WTC11 (cell line): Measurements from ENCODE around the gene SFMBT1. TPM values are rescaled to one million over a fixed set of nuclear protein-coding genes. Genes with fewer than 3 reads are reported as not detected.

ENCODE experiments used
- ATAC-seq: fragments of 200-7000 bp; cut with Tn5 transposase; 2 replicates; pipeline ENCODE4 v1.10.0; 2021; ENCODE audit warnings: mild to moderate bottlenecking, moderate library complexity
- CTCF ChIA-PET: fragments of 300-600 bp; sonication (Branson Sonifier 250); formaldehyde crosslinking; loops from one replicate; lab custom pipeline; 2021; ENCODE audit warnings: antibody characterized with exemption; lab: Charles Lee
- POLR2A ChIA-PET: fragments of 350-600 bp; sonication (Branson Sonifier 250); formaldehyde crosslinking; loops from one replicate; lab custom pipeline; 2021; ENCODE audit warnings: antibody characterized with exemption; lab: Charles Lee
- DNase-seq: peaks from one replicate; pipeline ENCODE4 v3.0.0; 2021; ENCODE audit warnings: low spot score
- H3K27ac Mint-ChIP-seq: 2 replicates; pipeline ENCODE4 v1.8.0; 2021; ENCODE audit warnings: mixed read lengths
- H3K27me3 Mint-ChIP-seq: 2 replicates; pipeline ENCODE4 v1.8.0; 2021; ENCODE audit warnings: low read depth, mild to moderate bottlenecking, moderate library complexity, mixed read lengths
- H3K36me3 Mint-ChIP-seq: 2 replicates; pipeline ENCODE4 v1.8.0; 2021; ENCODE audit warnings: mixed read lengths
- H3K4me1 Mint-ChIP-seq: 2 replicates; pipeline ENCODE4 v1.8.0; 2022; ENCODE audit warnings: mixed read lengths
- H3K4me3 Mint-ChIP-seq: 2 replicates; pipeline ENCODE4 v1.8.0; 2021; ENCODE audit warnings: mild to moderate bottlenecking, moderate library complexity, mixed read lengths
- H3K9me3 Mint-ChIP-seq: 2 replicates; pipeline ENCODE4 v1.8.0; 2021; ENCODE audit warnings: mixed read lengths
- AFF4 ChIP-seq: sonication (generic); formaldehyde crosslinking; IDR thresholded peaks from 2 replicates; pipeline ENCODE4 v1.8.1; 2023; ENCODE audit warnings: mild to moderate bottlenecking, missing genetic modification reagents, borderline replicate concordance
- ARID4B ChIP-seq: sonication (generic); formaldehyde crosslinking; IDR thresholded peaks from 2 replicates; pipeline ENCODE4 v1.8.0; 2023; ENCODE audit warnings: missing genetic modification reagents, mild to moderate bottlenecking, borderline replicate concordance
- CBFB ChIP-seq: sonication (generic); formaldehyde crosslinking; IDR thresholded peaks from 2 replicates; pipeline ENCODE4 v1.8.1; 2022; ENCODE audit warnings: mild to moderate bottlenecking, low read depth, missing genetic modification reagents
- ESRRA ChIP-seq: sonication (generic); formaldehyde crosslinking; IDR thresholded peaks from 2 replicates; pipeline ENCODE4 v1.8.1; 2022; ENCODE audit warnings: mild to moderate bottlenecking, missing genetic modification reagents, borderline replicate concordance
- FOXK1 ChIP-seq: sonication (generic); formaldehyde crosslinking; IDR thresholded peaks from 2 replicates; pipeline ENCODE4 v1.8.0; 2022; ENCODE audit warnings: mild to moderate bottlenecking, moderate library complexity, missing genetic modification reagents
- IRF1 ChIP-seq: sonication (generic); formaldehyde crosslinking; IDR thresholded peaks from 2 replicates; pipeline ENCODE4 v1.8.0; 2023; ENCODE audit warnings: missing genetic modification reagents
- JAZF1 ChIP-seq: fragments of 250-450 bp; sonication (Bioruptor Pico); IDR thresholded peaks from 2 replicates; pipeline ENCODE4 v1.9.0; 2021; ENCODE audit warnings: moderate library complexity, mild to moderate bottlenecking, inconsistent platforms
- KAT7 ChIP-seq: sonication (generic); formaldehyde crosslinking; IDR thresholded peaks from 2 replicates; pipeline ENCODE4 v1.8.1; 2023; ENCODE audit warnings: missing genetic modification reagents, mild to moderate bottlenecking, borderline replicate concordance
- NFATC4 ChIP-seq: fragments of 250-450 bp; sonication (Bioruptor Pico); IDR thresholded peaks from 2 replicates; pipeline ENCODE4 v1.9.0; 2021; ENCODE audit warnings: mild to moderate bottlenecking
- NFE2L1 ChIP-seq: sonication (generic); formaldehyde crosslinking; IDR thresholded peaks from 2 replicates; pipeline ENCODE4 v1.8.1; 2023; ENCODE audit warnings: missing genetic modification reagents
- TEAD4 ChIP-seq: sonication (generic); formaldehyde crosslinking; IDR thresholded peaks from 2 replicates; pipeline ENCODE4 v1.8.0; 2022; ENCODE audit warnings: mild to moderate bottlenecking, missing genetic modification reagents
- ZNF138 ChIP-seq: sonication (generic); formaldehyde crosslinking; conservative IDR thresholded peaks from 2 replicates; pipeline ENCODE4 v1.8.1; 2022; ENCODE audit warnings: mild to moderate bottlenecking, moderate library complexity, missing genetic modification reagents
- ZNF219 ChIP-seq: sonication (generic); formaldehyde crosslinking; IDR thresholded peaks from 2 replicates; pipeline ENCODE4 v1.8.0; 2023; ENCODE audit warnings: missing genetic modification reagents, mild to moderate bottlenecking, borderline replicate concordance
- ZNF317 ChIP-seq: sonication (generic); formaldehyde crosslinking; IDR thresholded peaks from 2 replicates; pipeline ENCODE4 v1.8.1; 2023; ENCODE audit warnings: low read depth, mild to moderate bottlenecking, moderate library complexity, missing genetic modification reagents, borderline replicate concordance
- ZNF396 ChIP-seq: fragments of 250-450 bp; sonication (Bioruptor Pico); IDR thresholded peaks from 2 replicates; pipeline ENCODE4 v1.8.0; 2021; ENCODE audit warnings: mild to moderate bottlenecking, moderate library complexity, borderline replicate concordance
- ZNF416 ChIP-seq: fragments of 250-450 bp; sonication (Bioruptor Pico); IDR thresholded peaks from 2 replicates; pipeline ENCODE4 v1.9.0; 2021; ENCODE audit warnings: mild to moderate bottlenecking, inconsistent platforms
- total RNA-seq: library from RNA; stranded (reverse); gene quantifications from 3 replicates; pipeline ENCODE4 v1.2.3, GENCODE V29; 2021
- TF ChIP-seq, protein P1 (sequence below): fragments of 250-450 bp; sonication (Bioruptor Pico); IDR thresholded peaks from 2 replicates; pipeline ENCODE4 v1.9.0; 2021; ENCODE audit warnings: moderate library complexity, mild to moderate bottlenecking, inconsistent platforms, borderline replicate concordance
- TF ChIP-seq, protein P2 (sequence below): sonication (generic); formaldehyde crosslinking; IDR thresholded peaks from 2 replicates; pipeline ENCODE4 v1.8.1; 2023; ENCODE audit warnings: mild to moderate bottlenecking, moderate library complexity, missing genetic modification reagents
- TF ChIP-seq, protein P3 (sequence below): sonication (generic); formaldehyde crosslinking; IDR thresholded peaks from 2 replicates; pipeline ENCODE4 v1.8.1; 2023; ENCODE audit warnings: mild to moderate bottlenecking, missing genetic modification reagents

The SFMBT1 gene
- total RNA-seq, 1 experiment from 2014 or later, result 20.9 TPM

DNA sequence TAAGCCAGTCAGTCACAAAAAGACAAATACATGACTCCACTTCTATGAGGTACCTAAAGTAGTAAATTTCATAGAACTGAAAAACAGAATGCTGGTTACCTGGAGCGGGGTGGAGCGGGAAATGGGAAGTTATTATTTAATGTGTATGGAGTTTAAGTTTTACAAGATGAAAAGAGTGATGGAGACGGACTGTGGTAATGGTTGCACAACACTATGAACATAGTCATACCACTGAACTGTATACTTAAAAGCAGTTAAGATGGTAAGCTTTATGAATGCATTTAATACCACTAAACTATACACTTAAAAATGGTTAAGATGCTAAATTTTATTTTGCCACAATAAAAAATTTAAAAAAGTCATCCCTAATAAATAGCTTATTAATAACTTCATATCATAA is 23.2 kb downstream of the SFMBT1 start (continued):
- TF ChIP-seq AFF4 (CRISPR knock-in tag) (no peak), JAZF1 (no peak), ZNF396 (CRISPR knock-in tag) (no peak), ZNF317 (no peak)
- TF ChIP-seq, protein P1, sequence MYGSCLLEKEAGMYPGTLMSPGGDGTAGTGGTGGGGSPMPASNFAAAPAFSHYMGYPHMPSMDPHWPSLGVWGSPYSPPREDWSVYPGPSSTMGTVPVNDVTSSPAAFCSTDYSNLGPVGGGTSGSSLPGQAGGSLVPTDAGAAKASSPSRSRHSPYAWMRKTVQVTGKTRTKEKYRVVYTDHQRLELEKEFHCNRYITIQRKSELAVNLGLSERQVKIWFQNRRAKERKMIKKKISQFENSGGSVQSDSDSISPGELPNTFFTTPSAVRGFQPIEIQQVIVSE (CRISPR knock-in tag), result no peak

GRCh38 chr3:53016236-53016635 is 29.6 kb downstream of the SFMBT1 start:
- ATAC-seq, result no peak
- peak overlapping the region; percentile 17; the same call in 1 of the 2 replicates for H3K27ac Mint-ChIP-seq
- no peaks in the 10 kb centered on the region for H3K27me3 Mint-ChIP-seq
- H3K9me3 Mint-ChIP-seq, result no peaks in the 10 kb centered on the region
- DNase-seq, result no peak
- CTCF ChIA-PET, result interaction anchor here (0.9 kb wide), 1 partner anchor 20 kb away, joined by 3 read pairs; no protein-coding TSS in a partner anchor
- POLR2A ChIA-PET, result interaction anchor here (0.6 to 0.8 kb wide), 3 partner anchors 12 to 82 kb away, joined by 3 to 5 read pairs (median 4); no protein-coding TSS in a partner anchor
- H3K4me1 Mint-ChIP-seq, result peaks cover 37% of the 10 kb centered on the region
- no peak overlapping the region for H3K4me3 Mint-ChIP-seq
- H3K36me3 Mint-ChIP-seq, result no peaks in the 10 kb centered on the region
- TF ChIP-seq ZNF416 (CRISPR knock-in tag) (no peak), KAT7 (CRISPR knock-in tag) (no peak), CBFB (CRISPR knock-in tag) (no peak), ESRRA (no peak)

- Mint-ChIP-seq H3K4me3 (no peak overlapping the region), H3K9me3 (no peaks in the 10 kb centered on the region), H3K4me1 (peaks cover 22% of the 10 kb centered on the region), H3K27me3 (no peaks in the 10 kb centered on the region), H3K36me3 (no peaks in the 10 kb centered on the region), H3K27ac (no peak overlapping the region)
- ATAC-seq (no peak), DNase-seq (no peak)
- POLR2A ChIA-PET, result no interaction called here
- CTCF ChIA-PET, result interaction anchor here (0.6 to 1.8 kb wide), 3 partner anchors 15 to 149 kb away, joined by 3 to 7 read pairs (median 6); partner anchors contain the start of gene SFMBT1
- TF ChIP-seq IRF1 (CRISPR knock-in tag) (no peak), TEAD4 (CRISPR knock-in tag) (no peak), FOXK1 (CRISPR knock-in tag) (no peak), ZNF138 (CRISPR knock-in tag) (no peak), ARID4B (CRISPR knock-in tag) (no peak), NFE2L1 (CRISPR knock-in tag) (no peak), ZNF219 (CRISPR knock-in tag) (no peak), ESRRA (no peak), NFATC4 (no peak)
- TF ChIP-seq, protein P2, sequence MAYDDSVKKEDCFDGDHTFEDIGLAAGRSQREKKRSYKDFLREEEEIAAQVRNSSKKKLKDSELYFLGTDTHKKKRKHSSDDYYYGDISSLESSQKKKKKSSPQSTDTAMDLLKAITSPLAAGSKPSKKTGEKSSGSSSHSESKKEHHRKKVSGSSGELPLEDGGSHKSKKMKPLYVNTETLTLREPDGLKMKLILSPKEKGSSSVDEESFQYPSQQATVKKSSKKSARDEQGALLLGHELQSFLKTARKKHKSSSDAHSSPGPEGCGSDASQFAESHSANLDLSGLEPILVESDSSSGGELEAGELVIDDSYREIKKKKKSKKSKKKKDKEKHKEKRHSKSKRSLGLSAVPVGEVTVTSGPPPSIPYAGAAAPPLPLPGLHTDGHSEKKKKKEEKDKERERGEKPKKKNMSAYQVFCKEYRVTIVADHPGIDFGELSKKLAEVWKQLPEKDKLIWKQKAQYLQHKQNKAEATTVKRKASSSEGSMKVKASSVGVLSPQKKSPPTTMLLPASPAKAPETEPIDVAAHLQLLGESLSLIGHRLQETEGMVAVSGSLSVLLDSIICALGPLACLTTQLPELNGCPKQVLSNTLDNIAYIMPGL (CRISPR knock-in tag), result no peak
- TF ChIP-seq, protein P3, sequence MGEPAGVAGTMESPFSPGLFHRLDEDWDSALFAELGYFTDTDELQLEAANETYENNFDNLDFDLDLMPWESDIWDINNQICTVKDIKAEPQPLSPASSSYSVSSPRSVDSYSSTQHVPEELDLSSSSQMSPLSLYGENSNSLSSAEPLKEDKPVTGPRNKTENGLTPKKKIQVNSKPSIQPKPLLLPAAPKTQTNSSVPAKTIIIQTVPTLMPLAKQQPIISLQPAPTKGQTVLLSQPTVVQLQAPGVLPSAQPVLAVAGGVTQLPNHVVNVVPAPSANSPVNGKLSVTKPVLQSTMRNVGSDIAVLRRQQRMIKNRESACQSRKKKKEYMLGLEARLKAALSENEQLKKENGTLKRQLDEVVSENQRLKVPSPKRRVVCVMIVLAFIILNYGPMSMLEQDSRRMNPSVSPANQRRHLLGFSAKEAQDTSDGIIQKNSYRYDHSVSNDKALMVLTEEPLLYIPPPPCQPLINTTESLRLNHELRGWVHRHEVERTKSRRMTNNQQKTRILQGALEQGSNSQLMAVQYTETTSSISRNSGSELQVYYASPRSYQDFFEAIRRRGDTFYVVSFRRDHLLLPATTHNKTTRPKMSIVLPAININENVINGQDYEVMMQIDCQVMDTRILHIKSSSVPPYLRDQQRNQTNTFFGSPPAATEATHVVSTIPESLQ (CRISPR knock-in tag), result no peak
Observed at GRCh38 chr3:53011324-53011723, 34.5 kb downstream of the SFMBT1 start.
